ENCODE data around the gene LENG8. TPM values are rescaled to one million over a fixed set of nuclear protein-coding genes. Genes with fewer than 3 reads are reported as not detected.
"Not testable (repeated sequence)": the region's sequence is repeated elsewhere in the genome, so short reads cannot be mapped to it uniquely, and the experiment has no call there.

LENG8 gene
- total and polyA plus RNA-seq, 8 donors, result 121 to 213 (median 153) TPM

- H3K9me3 ChIP-seq, result no peaks in the 10 kb centered on the region
- peaks cover 0 to 20% of the 10 kb centered on the region in 2 donors for H3K27me3 ChIP-seq
- ATAC-seq (peak; percentile 75), DNase-seq (peak; percentile 84 to 94 (median 90))
- peaks cover 17 to 34% of the 10 kb centered on the region in 2 donors for H3K4me1 ChIP-seq
- TF ChIP-seq CTCF (IDR thresholded peaks at IDR 0.05), result no peak
- H3K36me3 ChIP-seq, result peaks cover 0 to 34% of the 10 kb centered on the region in 2 donors
- H3K4me3 ChIP-seq, result peak overlapping the region; percentile 41 to 67
- intact Hi-C loops (cut with DNase I), result no loop called here
- peak overlapping the region; percentile 97 for H3K27ac ChIP-seq
These were observed 15.1 kb downstream of the LENG8 start for GRCh38 chr19:54464044-54464629.

GRCh38 chr19:54464630-54465425, 15.8 kb downstream of the LENG8 start:
- TF ChIP-seq CTCF (IDR thresholded peaks at IDR 0.05), result peak in 1 of 2 donors; percentile 22
- ATAC-seq (peak; percentile 75), DNase-seq (peak in 3 of 4 donors; percentile 88 to 98 (median 91))
- H3K4me3 ChIP-seq, result peak overlapping the region; percentile 41 to 67
- peaks cover 0 to 26% of the 10 kb centered on the region in 2 donors for H3K27me3 ChIP-seq
- H3K27ac ChIP-seq, result peak overlapping the region; percentile 97
- intact Hi-C loops (cut with DNase I), result no loop called here
- peaks cover 0 to 27% of the 10 kb centered on the region in 2 donors for H3K36me3 ChIP-seq
- H3K4me1 ChIP-seq, result peaks cover 22 to 31% of the 10 kb centered on the region in 2 donors
- H3K9me3 ChIP-seq, result no peaks in the 10 kb centered on the region

GRCh38 chr19:54465426-54466109, 16.6 kb downstream of the LENG8 start:
- H3K9me3 ChIP-seq, result no peaks in the 10 kb centered on the region
- intact Hi-C loops (cut with DNase I), result no loop called here
- H3K27me3 ChIP-seq, result peaks cover 2 to 34% of the 10 kb centered on the region in 2 donors
- no peak overlapping the region for H3K27ac ChIP-seq
- peaks cover 26 to 31% of the 10 kb centered on the region in 2 donors for H3K4me1 ChIP-seq
- peak overlapping the region in 1 of 2 donors; percentile 67 for H3K4me3 ChIP-seq
- TF ChIP-seq CTCF (IDR thresholded peaks at IDR 0.05), result no peak
- peaks cover 0 to 19% of the 10 kb centered on the region in 2 donors for H3K36me3 ChIP-seq
- ATAC-seq, result no peak
- peak in 1 of 4 donors; percentile 83 for DNase-seq

GRCh38 chr19:54466110-54466480, 17.1 kb downstream of the LENG8 start:
- H3K27me3 ChIP-seq, result peaks cover 6 to 39% of the 10 kb centered on the region in 2 donors
- intact Hi-C loops (cut with DNase I); H3K9me3 ChIP-seq; ATAC-seq; H3K4me3 ChIP-seq; H3K27ac ChIP-seq; DNase-seq: not testable (repeated sequence)
- peaks cover 31% of the 10 kb centered on the region in 2 donors for H3K4me1 ChIP-seq
- H3K36me3 ChIP-seq, result peaks cover 0 to 14% of the 10 kb centered on the region in 2 donors

GRCh38 chr19:54469496-54469934, 20.5 kb downstream of the LENG8 start:
- DNase-seq, result no peak
- H3K27ac ChIP-seq, result peak overlapping the region in 1 of 2 donors; percentile 64
- no peak for TF ChIP-seq CTCF (IDR thresholded peaks at IDR 0.05)
- peaks cover 19 to 28% of the 10 kb centered on the region in 2 donors for H3K4me1 ChIP-seq
- ATAC-seq, result no peak
- no peak overlapping the region for H3K4me3 ChIP-seq
- H3K36me3 ChIP-seq, result no peaks in the 10 kb centered on the region
- intact Hi-C loops (cut with DNase I), result no loop called here
- peaks cover 6 to 64% of the 10 kb centered on the region in 2 donors for H3K27me3 ChIP-seq
- H3K9me3 ChIP-seq, result no peaks in the 10 kb centered on the region
